ENCODE results near the gene TRIM64C. TPM values are rescaled to one million over a fixed set of nuclear protein-coding genes. Genes with fewer than 3 reads are reported as not detected.
"Not testable (repeated sequence)": the region's sequence is repeated elsewhere in the genome, so short reads cannot be mapped to it uniquely, and the experiment has no call there.

TRIM64C gene, protein sequence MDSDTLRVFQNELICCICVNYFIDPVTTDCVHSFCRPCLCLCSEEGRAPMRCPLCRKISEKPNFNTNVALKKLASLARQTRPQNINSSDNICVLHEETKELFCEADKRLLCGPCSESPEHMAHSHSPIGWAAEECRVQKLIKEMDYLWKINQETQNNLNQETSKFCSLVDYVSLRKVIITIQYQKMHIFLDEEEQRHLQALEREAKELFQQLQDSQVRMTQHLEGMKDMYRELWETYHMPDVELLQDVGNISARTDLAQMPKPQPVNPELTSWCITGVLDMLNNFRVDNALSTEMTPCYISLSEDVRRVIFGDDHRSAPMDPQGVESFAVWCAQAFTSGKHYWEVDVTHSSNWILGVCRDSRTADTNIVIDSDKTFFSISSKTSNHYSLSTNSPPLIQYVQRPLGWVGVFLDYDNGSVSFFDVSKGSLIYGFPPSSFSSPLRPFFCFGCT
- total RNA-seq (2014; rRNA removed; shearing (Covaris generic)), result not detected in 2 replicates

DNA sequence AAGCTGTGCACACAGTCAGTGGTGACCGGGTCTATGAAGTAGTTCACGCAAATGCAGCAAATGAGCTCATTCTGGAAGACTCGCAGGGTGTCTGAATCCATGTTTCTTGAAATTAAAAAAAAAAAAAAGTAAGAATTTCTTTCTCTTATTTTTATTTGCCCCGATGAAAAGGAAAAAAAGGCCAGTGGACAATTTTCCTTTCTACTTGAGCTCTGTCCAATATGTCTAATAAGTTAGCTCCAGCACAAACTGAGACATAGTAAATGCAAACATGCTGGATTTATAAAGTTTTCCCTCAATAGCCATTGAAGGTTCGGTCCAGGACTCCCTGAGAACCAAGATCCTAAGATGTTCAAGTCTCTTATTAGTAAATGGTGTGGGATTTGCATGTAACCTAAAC lies at the start of gene TRIM64C:
Gene TRIM64C, minus strand, starts transcription at position 101 of the 400 bp plus-strand sequence. Its CDS starts 0 bp downstream, at position 101.
- DNase-seq (ENCODE audit: low spot score), result not testable (repeated sequence)

DNA sequence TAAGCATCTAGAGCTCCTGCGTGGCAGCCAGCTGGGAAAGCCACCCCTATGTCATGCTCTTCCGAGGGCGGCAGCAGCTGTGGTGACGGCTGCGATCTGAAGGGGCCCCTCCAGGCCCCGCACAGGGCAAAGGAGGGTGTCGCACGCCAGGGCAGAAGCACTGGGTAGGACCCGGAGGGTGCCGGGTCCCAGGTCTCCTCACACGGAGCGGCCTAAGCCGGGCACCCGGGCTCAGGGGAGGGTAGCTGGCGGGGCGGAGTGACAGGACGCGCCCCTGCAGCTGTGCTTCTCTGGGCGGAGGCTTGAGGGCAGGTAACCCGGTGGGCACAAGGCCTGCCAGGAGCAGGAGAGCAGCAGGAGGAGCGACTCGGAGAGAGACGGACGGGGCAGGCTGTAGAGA lies 43.4 kb upstream of the TRIM64C start:
- DNase-seq (ENCODE audit: low spot score), result not testable (repeated sequence)

DNA sequence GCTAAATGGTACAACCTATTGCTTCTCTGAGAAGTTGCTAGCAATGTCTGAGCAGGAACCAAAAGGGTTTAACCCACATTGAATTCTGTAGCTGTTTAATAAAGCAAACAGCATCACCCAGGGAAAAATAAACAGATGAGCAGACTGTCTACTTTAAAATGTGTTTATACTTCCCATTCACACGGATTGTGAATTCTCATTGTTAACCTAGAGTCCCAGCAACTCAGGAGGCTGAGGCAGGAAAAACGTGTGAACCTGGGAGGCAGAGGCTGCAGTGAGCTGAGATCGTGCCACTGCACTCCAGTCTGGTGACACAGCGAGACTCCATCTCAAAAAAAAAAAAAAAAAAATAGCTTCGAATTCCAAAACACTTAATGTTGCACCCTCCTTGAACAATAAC lies 11.0 kb upstream of the TRIM64C start:
- DNase-seq (ENCODE audit: low spot score), result not testable (repeated sequence)

DNA sequence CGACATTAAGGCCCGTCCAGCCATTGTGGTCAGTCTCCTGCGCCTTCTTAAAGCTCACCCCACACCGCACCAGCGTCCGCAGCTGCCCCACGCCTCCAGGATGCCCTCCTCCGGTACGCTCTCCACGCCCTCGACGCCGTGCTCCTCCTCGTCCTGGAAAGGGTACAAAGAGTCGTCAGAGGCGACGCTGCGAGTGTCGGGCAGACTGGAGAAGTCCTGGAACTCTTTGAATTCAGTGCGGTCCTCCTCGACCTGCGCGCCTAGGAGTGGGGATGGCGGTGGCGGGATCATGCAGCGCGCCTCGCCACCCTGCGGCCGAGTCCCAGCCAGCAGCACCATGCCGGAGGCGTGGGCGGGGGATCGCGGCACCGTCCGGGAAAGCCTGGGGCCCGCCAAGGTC lies 9.1 kb downstream of the TRIM64C start:
- DNase-seq (ENCODE audit: low spot score), result not testable (repeated sequence)

DNA sequence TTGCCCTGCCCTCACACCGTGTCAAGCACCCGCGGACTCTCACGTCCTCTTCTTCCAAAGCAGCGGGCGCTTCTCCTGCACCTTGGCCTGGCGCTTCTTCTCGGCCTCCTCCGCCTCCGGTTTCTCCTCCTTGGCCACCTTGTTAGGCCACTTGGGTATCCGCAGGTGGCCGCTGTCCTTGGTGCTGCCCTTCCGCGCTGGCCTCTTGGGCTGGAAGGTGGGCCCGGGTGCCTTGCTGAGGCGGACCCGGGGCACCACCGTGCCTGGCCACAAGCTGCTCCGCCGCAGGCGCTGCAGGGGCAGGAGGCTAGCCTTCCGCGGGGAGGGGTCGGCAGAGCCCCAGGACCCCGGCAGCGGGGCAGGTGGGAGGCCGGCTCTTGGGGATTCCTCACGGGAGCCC lies 10.7 kb downstream of the TRIM64C start:
- DNase-seq (ENCODE audit: low spot score), result not testable (repeated sequence)

DNA sequence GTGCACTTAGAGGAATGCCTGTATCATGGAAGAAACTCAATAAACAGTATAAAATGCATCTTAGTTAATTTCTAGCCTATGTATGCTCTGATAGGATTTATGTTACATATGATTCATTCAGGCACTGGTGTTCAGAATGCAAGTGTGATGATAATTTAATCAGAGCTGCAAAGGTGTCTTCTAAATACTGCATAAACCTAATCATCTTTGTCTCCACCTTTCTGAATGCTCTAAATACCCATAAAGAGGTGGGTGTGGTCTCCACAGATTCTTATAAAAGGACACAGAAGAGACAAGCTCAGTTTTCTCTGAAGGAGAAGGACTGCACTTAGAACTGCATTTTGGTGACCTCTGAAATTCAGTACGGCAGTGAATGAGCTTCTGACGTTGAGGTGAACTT lies 30.4 kb downstream of the TRIM64C start, which contains the start of gene TRIM49B:
Gene TRIM49B, plus strand, starts transcription at position 301 of the 400 bp plus-strand sequence. CDS start 2,777 bp downstream, outside the sequence.
- not testable (repeated sequence) for DNase-seq (ENCODE audit: low spot score)

Other genes starting within 250 kb of the TRIM64C start
- not detected in 2 replicates for gene TRIM51G, start 75.2 kb downstream of the TRIM64C start, total RNA-seq (2014; rRNA removed; shearing (Covaris generic))
- gene TRIM49B, start 30.3 kb downstream of the TRIM64C start, total RNA-seq (2014; rRNA removed; shearing (Covaris generic)), result not detected in 2 replicates
- gene FOLH1, start 149.5 kb upstream of the TRIM64C start, total RNA-seq (2014; rRNA removed; shearing (Covaris generic)), result 1.5 and 4.6 TPM in 2 replicates